ENCODE results near the gene SLC12A7.
"Not testable (repeated sequence)": the region's sequence is repeated elsewhere in the genome, so short reads cannot be mapped to it uniquely, and the experiment has no call there.

The SLC12A7 gene

GRCh38 chr5:1062761-1063568 is 48.9 kb downstream of the SLC12A7 start:
- DNase-seq (ENCODE audit: low read depth): no peak

GRCh38 chr5:1061916-1062315 is 49.9 kb downstream of the SLC12A7 start:
- DNase-seq (ENCODE audit: low read depth): no peak

DNA sequence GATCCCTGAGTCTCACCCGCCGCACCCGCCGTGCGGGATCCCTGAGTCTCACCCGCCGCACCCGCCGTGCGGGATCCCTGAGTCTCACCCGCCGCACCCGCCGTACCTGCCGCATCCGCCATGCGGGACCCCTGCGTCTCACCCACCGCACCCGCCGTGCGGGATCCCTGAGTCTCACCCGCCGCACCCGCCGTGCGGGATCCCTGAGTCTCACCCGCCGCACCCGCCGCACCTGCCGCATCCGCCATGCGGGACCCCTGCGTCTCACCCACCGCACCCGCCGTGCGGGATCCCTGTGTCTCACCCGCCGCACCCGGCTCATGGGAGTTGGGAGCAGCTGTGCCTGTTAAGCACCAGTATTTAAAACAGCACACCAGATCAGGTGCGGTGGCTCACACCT is 50.6 kb downstream of the SLC12A7 start:
- DNase-seq (ENCODE audit: low read depth): not testable (repeated sequence)

GRCh38 chr5:1060535-1060981 is 51.3 kb downstream of the SLC12A7 start:
- no peak for DNase-seq (ENCODE audit: low read depth)

DNA sequence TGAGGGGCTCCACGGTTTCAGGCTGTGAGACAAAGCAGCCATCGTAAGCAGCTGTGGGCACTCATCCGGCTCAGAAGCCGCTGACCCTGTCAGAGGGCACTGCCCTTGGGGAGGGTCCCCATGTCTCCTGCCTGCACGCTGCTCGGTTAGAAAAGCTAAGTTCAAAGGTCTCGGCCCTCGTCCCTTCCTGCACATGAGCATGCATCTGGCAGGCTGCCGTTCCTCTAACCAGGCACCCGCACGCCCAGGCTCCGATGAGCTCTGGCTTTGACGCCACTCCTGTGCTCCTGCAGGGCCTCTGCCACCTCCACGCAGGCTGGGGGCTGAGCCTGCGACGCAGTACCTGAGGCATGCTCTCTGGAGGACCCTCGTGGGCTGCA is 52.0 kb downstream of the SLC12A7 start:
- DNase-seq (ENCODE audit: low read depth): no peak

- no peak for DNase-seq (ENCODE audit: low read depth)
These were observed 52.6 kb downstream of the SLC12A7 start for GRCh38 chr5:1058988-1059883.

DNA sequence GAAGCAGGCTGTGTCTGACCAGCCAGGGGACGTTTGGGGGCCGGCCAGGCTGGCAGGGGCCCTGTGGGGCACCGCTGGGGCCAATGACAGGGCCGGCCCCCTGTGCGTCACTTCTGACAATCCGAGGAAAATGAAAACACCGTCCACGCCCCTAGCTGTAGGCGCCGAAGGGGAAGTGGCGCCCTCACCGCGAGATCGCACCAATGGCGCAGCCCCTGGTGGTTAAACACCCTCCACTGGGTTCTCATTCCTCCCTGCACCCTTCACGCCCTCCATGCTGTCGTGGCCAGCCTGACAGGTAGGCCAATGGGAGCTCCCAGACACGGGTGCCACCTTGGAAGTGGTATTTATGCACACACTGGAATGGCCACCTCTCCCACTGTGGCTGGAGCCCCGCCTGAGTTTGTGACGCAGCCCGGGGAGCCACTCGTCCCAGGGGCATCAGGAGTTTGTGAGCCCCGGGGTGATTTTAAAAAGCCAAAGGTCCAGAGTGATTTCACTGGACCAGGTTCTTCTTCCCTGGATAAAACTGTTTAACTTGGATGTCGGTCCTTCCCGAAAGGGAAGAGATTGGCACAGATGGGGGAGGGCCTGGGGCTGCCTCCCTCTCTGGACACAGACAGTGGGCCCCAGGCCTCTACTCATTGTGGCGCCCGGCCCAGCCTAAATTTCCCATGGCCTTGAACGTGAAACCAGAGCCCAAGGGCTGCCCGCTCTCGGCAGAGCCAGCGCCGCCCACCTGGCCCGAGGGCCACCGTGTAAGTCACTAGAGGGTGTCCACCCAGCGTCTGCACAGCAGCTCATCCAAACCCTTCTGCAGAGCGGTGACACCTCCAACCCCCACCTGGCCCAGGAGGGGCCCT is 53.5 kb downstream of the SLC12A7 start:
- no peak for DNase-seq (ENCODE audit: low read depth)

DNA sequence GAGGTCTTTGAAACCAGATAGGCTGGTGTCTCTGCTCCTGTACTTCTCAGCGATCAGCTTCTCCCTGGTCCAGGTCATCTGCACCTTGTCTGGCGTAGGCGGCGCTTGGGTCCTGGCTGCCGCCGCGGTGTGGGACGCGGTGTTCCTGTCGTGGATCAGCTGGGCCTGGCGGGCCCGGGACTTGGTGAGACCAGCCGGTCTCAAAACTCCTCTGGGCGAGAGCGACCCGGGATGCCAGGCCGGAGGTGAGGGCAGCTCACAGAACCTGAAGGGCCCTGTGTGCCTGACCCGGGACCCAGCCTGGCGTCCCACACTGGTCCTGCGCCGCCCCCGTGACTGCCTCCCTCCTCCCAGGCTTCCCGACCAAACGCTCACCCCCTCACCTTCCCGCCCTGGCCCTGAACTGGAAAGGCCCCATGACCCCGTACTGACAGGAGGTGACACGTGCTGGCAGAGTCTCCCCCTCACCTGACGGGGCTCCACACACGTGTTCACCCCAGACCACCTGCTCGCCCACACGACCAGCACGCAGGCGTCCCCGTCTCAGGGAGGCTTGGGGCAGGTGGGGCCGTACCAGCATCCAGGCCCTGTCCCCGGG is 54.3 kb downstream of the SLC12A7 start:
- DNase-seq (ENCODE audit: low read depth): no peak

- DNase-seq (ENCODE audit: low read depth): no peak
These were observed 55.0 kb downstream of the SLC12A7 start for GRCh38 chr5:1056611-1057484.

DNA sequence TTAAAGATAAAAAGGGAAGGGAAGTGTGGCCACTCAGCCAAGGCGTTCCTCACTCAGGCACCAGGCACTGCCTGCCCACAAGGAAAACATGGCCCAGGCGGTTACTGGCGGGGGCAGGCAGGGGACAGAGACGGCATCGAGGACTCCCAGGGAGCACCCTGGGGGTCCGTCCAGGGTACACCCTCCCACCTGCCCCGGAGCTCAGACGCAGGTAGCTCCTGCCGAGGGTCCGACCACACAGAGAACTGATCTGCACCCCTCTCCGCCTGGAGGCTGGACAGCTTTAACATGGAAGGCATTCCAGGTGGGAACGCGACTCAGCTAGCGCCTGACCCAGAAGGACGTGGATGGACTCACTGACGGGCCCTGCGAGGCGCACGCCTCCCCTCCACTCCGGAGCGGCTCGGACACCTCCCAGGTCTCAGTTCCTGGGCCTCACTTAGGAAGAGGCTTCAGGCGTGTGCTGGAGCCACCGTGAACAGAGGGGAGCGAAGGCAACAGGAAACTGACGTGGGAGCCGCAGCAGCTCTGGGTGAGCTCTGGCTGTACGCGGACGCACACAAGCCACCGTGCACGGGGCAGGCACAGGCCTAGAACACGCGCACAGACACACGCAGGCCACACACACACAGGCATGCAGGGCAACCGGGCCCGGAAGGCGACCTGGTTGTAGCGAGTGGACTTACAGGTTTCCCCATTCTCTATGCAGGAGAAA is 55.8 kb downstream of the SLC12A7 start:
- DNase-seq (ENCODE audit: low read depth): no peak

GRCh38 chr5:1054799-1055775 is 56.8 kb downstream of the SLC12A7 start:
- DNase-seq (ENCODE audit: low read depth): no peak

DNA sequence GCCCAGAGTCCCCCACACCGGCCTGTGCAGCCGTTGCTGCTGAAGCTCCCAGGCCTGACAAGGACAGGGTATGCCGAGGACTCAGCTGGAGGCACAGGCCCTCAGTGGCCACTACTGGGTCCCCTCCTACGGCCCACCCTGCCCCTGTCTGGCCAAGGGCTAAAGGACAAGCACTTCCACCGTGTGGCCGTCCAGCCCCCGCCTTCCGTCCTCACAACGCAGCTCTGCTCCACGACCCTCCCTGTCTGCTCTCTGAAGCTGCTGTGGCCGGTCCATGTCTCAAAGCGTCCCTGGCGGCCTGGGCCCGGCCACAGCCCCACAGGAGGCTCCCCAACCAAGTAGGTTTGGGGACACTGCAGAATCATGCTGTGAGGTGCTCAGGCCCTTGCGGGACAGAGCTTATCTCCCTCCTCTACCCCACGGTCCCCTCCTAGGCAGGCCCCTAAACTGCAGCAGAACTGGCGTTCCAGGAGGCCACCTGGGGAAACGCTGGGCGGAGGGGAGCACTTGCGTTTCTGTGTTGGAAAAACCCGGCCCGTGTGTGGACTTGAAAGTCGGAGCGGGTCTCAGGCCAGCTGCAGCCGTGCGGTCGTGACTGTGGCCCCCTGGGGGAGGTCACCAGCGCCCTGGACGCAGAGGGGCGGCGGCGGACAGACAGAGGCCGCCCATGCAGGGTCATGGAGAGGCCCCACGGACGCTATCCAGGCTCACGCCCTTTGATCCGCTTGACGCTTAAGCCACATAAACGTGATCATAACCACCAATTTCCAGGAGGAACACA is 57.7 kb downstream of the SLC12A7 start:
- DNase-seq (ENCODE audit: low read depth): no peak

DNA sequence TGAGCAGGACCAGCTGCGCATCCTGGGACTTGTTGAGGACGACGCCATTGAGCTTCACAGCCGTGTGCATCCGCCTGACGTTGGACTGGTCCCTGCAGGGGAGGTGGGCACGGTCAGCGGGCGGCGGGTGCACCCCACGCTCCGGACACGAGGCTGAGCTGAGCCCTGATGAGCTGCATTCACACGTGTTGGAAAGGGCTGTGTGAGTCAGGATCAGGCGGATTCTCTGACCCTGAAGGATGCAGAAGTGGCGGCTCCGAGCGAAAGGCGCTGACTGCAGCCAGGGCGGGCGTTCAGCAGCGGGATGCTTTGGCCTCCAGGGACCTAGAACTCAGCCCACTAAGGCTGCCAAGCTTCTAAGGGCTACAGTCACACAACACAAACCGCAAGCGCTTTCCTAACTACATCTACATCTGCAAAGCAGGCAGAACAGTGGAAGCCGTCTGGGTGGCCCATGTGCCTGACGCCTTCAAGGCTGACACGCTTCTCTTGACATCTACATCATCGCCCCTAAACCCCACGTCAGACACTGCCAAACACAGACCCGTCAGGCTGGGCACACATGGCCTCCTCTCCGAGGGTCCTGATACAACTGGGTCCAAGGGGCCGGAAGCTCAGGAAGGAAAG is 58.4 kb downstream of the SLC12A7 start:
- DNase-seq (ENCODE audit: low read depth): no peak

DNA sequence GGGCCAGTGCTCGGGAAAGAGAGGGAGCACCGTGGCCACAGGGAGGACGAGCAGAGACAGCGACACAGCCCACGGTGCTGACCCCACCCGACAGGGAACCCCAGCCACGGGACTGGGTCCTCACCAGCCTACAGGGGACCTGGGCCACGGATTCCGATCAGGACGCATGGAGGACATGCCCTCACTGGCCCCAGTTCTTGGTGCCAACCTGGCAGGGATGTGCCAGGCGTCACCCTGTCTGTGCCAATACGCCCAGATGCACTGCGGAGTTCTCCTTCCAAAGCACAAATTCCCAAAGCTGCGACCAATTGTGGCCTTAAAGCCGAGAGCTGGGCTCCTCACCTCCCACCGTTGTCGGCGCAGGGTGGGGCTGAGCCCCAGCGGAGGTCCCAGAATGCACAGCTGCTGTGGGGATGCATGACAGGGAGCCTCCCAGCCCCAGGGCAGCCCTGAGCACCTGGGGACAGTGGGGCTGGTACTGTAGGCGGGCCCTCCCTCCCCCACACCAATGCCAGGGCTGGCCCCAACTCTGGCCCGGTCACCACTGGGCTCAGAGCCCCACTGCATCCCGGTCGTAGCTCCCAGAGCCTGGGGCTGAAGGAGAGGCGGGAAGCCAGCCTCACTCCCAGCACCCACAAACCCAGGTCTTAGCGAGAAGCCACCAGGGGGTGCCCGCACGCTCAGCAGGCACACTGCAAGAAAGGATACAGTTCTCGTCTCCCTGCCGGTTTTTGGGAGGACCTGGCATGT is 59.0 kb downstream of the SLC12A7 start:
- no peak for DNase-seq (ENCODE audit: low read depth)

DNA sequence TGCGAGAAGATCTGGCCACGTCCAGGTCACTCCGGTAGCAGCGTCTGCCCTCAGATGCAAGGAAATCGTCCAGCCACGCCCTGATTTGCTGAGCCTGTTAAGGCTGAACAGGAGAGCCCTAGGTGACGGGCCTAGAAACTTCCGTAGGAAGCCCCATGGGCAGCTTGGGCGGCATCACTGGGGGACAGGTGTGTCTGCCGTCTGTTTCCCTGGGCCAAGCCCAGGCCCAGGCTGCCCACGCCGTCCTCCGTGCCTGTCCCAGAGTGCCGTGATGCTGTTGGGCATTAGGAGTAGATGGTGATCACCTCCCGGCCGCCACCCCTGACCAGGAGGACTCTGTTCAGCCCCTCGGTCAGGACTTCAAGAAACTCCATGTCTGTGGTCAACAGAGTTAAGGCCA is 59.8 kb downstream of the SLC12A7 start:
- DNase-seq (ENCODE audit: low read depth): no peak

- no peak for DNase-seq (ENCODE audit: low read depth)
These were observed 60.5 kb downstream of the SLC12A7 start for GRCh38 chr5:1051366-1051720.

Data from stimulated activated CD8-positive, alpha-beta memory T cell treated with anti-CD3 and anti-CD28 coated beads, Interleukin-12 subunit alpha, Interleukin-12 subunit beta, amount 100 ng/mL, for 1 hour (primary cell).